GM23338 (cell line): ENCODE measurements around the gene RSBN1L. TPM values are rescaled to one million over a fixed set of nuclear protein-coding genes. Genes with fewer than 3 reads are reported as not detected.

ENCODE experiments used
- ATAC-seq: fragments of 200-7000 bp; cut with Tn5 transposase; 3 replicates; pipeline ENCODE4 v1.9.1; 2020
- DNase-seq: peaks from one replicate; pipeline ENCODE4 v3.0.0-alpha.2; 2015; ENCODE audit warnings: low spot score
- H2AFZ ChIP-seq: fragments of 200-600 bp; sonication (generic); 2 replicates; pipeline ENCODE4 v1.8.0; 2016; ENCODE audit warnings: antibody characterized with exemption, mild to moderate bottlenecking, moderate library complexity
- H3F3A ChIP-seq: fragments of 200-600 bp; sonication (generic); replicated peaks from 2 replicates; pipeline ENCODE4 v1.8.0; 2017; ENCODE audit warnings: antibody characterized with exemption, mixed run types, low read depth
- H3K27ac ChIP-seq: fragments of 200-600 bp; sonication (generic); 2 replicates; pipeline ENCODE4 v1.6.1; 2016; ENCODE audit warnings: low read depth
- H3K27me3 ChIP-seq: fragments of 200-600 bp; sonication (generic); 2 replicates; pipeline ENCODE4 v1.8.0; 2016; ENCODE audit warnings: mild to moderate bottlenecking, mixed run types, moderate library complexity; ENCODE audit not compliant: insufficient read depth
- H3K36me3 ChIP-seq: fragments of 200-600 bp; sonication (generic); 2 replicates; pipeline ENCODE4 v1.8.0; 2016; ENCODE audit warnings: mild to moderate bottlenecking; ENCODE audit not compliant: insufficient read depth
- H3K4me1 ChIP-seq: fragments of 200-600 bp; sonication (generic); 2 replicates; pipeline ENCODE4 v1.8.0; 2016; ENCODE audit warnings: mild to moderate bottlenecking, moderate library complexity; ENCODE audit not compliant: insufficient read depth
- H3K4me2 ChIP-seq: fragments of 200-600 bp; sonication (generic); 2 replicates; pipeline ENCODE4 v1.7.1; 2017; ENCODE audit warnings: mixed run types
- H3K4me3 ChIP-seq: fragments of 200-600 bp; sonication (generic); 2 replicates; pipeline ENCODE4 v1.6.1; 2016; ENCODE audit warnings: mixed run types
- H3K79me2 ChIP-seq: fragments of 200-600 bp; sonication (generic); replicated peaks from 2 replicates; pipeline ENCODE4 v1.8.0; 2017; ENCODE audit warnings: mild to moderate bottlenecking; ENCODE audit not compliant: insufficient read depth
- H3K9me2 ChIP-seq: fragments of 200-600 bp; sonication (generic); 2 replicates; pipeline ENCODE4 v1.8.0; 2017; ENCODE audit not compliant: insufficient read depth
- H4K20me1 ChIP-seq: fragments of 200-600 bp; sonication (generic); replicated peaks from 2 replicates; pipeline ENCODE4 v1.8.0; 2017; ENCODE audit warnings: mild to moderate bottlenecking; ENCODE audit not compliant: insufficient read depth
- H3K27ac Mint-ChIP-seq: 2 replicates; pipeline ENCODE4 v1.8.0; 2020; ENCODE audit warnings: inconsistent platforms, mild to moderate bottlenecking, moderate library complexity, mixed read lengths
- H3K27me3 Mint-ChIP-seq: 3 replicates; pipeline ENCODE4 v1.8.0; 2022; ENCODE audit warnings: low read depth, mild to moderate bottlenecking, moderate library complexity, mixed read lengths, inconsistent platforms; ENCODE audit not compliant: insufficient read depth, poor library complexity
- H3K36me3 Mint-ChIP-seq: 3 replicates; pipeline ENCODE4 v1.8.0; 2021; ENCODE audit warnings: low read depth, mild to moderate bottlenecking, inconsistent platforms, moderate library complexity, mixed read lengths
- H3K4me1 Mint-ChIP-seq: 3 replicates; pipeline ENCODE4 v1.8.0; 2020; ENCODE audit warnings: mild to moderate bottlenecking, inconsistent platforms, mixed read lengths
- H3K4me3 Mint-ChIP-seq: 3 replicates; pipeline ENCODE4 v1.8.0; 2021; ENCODE audit warnings: moderate library complexity, mild to moderate bottlenecking, inconsistent platforms, mixed read lengths
- H3K9me3 Mint-ChIP-seq: 3 replicates; pipeline ENCODE4 v1.8.0; 2020; ENCODE audit warnings: moderate library complexity, mild to moderate bottlenecking, inconsistent platforms, mixed read lengths
- CREB1 ChIP-seq: fragments of 250-450 bp; sonication (Bioruptor Pico); IDR thresholded peaks from 2 replicates; pipeline ENCODE4 v1.5.0; 2020; ENCODE audit warnings: low read depth, mild to moderate bottlenecking, moderate library complexity
- CTCF ChIP-seq, 2 experiments: fragments of 200-600 bp in 1 of 2; sonication (generic) in 1 of 2; conservative IDR thresholded peaks; 2 replicates each; pipeline versions ENCODE4 v1.5.1 to v1.6.1; 2016 to 2017; ENCODE audit warnings: antibody characterized with exemption in 2 of 2, low read depth in 2 of 2, mild to moderate bottlenecking in 2 of 2, moderate library complexity in 1 of 2
- ETS1 ChIP-seq: IDR thresholded peaks from 2 replicates; pipeline ENCODE4 v1.6.1; 2016; ENCODE audit warnings: antibody characterized with exemption
- EZH2 ChIP-seq: fragments of 200-600 bp; sonication (generic); IDR thresholded peaks from one replicate; pipeline ENCODE4 v1.8.0; 2017; ENCODE audit warnings: antibody characterized with exemption, mild to moderate bottlenecking, low read depth; ENCODE audit not compliant: unreplicated experiment
- EZH2phosphoT487 ChIP-seq: fragments of 200-600 bp; sonication (generic); IDR thresholded peaks from one replicate; pipeline ENCODE4 v1.8.1; 2018; ENCODE audit warnings: antibody characterized with exemption; ENCODE audit not compliant: unreplicated experiment
- JUNB ChIP-seq: IDR thresholded peaks from one replicate; pipeline ENCODE4 v1.6.1; 2016; ENCODE audit warnings: antibody characterized with exemption; ENCODE audit not compliant: unreplicated experiment
- NANOG ChIP-seq: IDR thresholded peaks from 2 replicates; pipeline ENCODE4 v1.6.1; 2016; ENCODE audit warnings: antibody characterized with exemption, borderline replicate concordance
- POLR2AphosphoS5 ChIP-seq: IDR thresholded peaks from 2 replicates; pipeline ENCODE4 v1.6.1; 2016; ENCODE audit warnings: antibody characterized with exemption, low read depth
- REST ChIP-seq: IDR thresholded peaks from one replicate; pipeline ENCODE4 v1.6.1; 2018; ENCODE audit warnings: antibody characterized with exemption; ENCODE audit not compliant: unreplicated experiment
- STAT1 ChIP-seq: IDR thresholded peaks from one replicate; pipeline ENCODE4 v1.6.1; 2016; ENCODE audit warnings: antibody characterized with exemption; ENCODE audit not compliant: unreplicated experiment
- ZNF114 ChIP-seq: fragments of 250-450 bp; sonication (Bioruptor Pico); IDR thresholded peaks from 2 replicates; pipeline ENCODE4 v1.5.0; 2020; ENCODE audit warnings: mild to moderate bottlenecking, moderate library complexity
- ZNF331 ChIP-seq: fragments of 250-450 bp; sonication (Bioruptor Pico); IDR thresholded peaks from 2 replicates; pipeline ENCODE4 v1.5.0; 2020; ENCODE audit warnings: low read depth, mild to moderate bottlenecking, moderate library complexity
- ZNF462 ChIP-seq: fragments of 250-450 bp; sonication (Bioruptor Pico); IDR thresholded peaks from 2 replicates; pipeline ENCODE4 v1.5.0; 2020; ENCODE audit warnings: mild to moderate bottlenecking, moderate library complexity
- polyA plus RNA-seq: library from polyadenylated mRNA; unstranded; fragments of >200 nt; fragmentation: Nextera tagmentation; extraction: Ambion mirVana; gene quantifications from 2 replicates; pipeline ENCODE4 v1.2.1, GENCODE V29; 2016
- total RNA-seq: library from RNA; depleted of rRNA; stranded (reverse); fragments of >200 nt; shearing (Covaris generic); gene quantifications from 2 replicates; pipeline ENCODE4 v1.2.3, GENCODE V29; 2014

RSBN1L gene
- total and polyA plus RNA-seq, 2 experiments from 2014 or later = 9.7 to 19.7 TPM

GRCh38 chr7:77824636-77825035 is 128.4 kb downstream of the RSBN1L start:
- Mint-ChIP-seq H3K27ac (no peak overlapping the region), H3K4me3 (no peak overlapping the region), H3K4me1 (no peaks in the 10 kb centered on the region), H3K36me3 (peaks cover 28% of the 10 kb centered on the region), H3K27me3 (peaks cover 4% of the 10 kb centered on the region), H3K9me3 (peaks cover 37% of the 10 kb centered on the region)
- Histone ChIP-seq H3K4me2 (no peak overlapping the region), H3K4me3 (no peak overlapping the region), H3K4me1 (no peaks in the 10 kb centered on the region; the same call in 1 of the 2 replicates), H4K20me1 (no peaks in the 10 kb centered on the region), H3K36me3 (peaks cover 7% of the 10 kb centered on the region), H3K79me2 (peaks cover 36% of the 10 kb centered on the region), H3F3A (no peaks in the 10 kb centered on the region), H3K9me2 (no peaks in the 10 kb centered on the region), H2AFZ (no peak overlapping the region), H3K27me3 (no peaks in the 10 kb centered on the region), H3K27ac (no peak overlapping the region)
- DNase-seq (no peak), ATAC-seq (no peak)
- no peak for TF ChIP-seq CTCF (conservative IDR thresholded peaks at IDR 0.05; ENCODE audit: low read depth in 2 of 2)
- no peak for TF ChIP-seq ETS1
- TF ChIP-seq EZH2phosphoT487 = no peak
- no peak for TF ChIP-seq NANOG
- TF ChIP-seq STAT1 = no peak
- no peak for TF ChIP-seq ZNF331 (CRISPR knock-in tag)
- no peak for TF ChIP-seq CREB1
- TF ChIP-seq ZNF114 (CRISPR knock-in tag) = no peak
- TF ChIP-seq EZH2 = no peak
- no peak for TF ChIP-seq ZNF462 (CRISPR knock-in tag)
- no peak for TF ChIP-seq REST
- no peak for TF ChIP-seq JUNB
- no peak for TF ChIP-seq POLR2AphosphoS5
